NK-92 treated with Interleukin-12 subunit alpha and Interleukin-12 subunit beta, amount 100 ng/mL, for 24 hours (cell line): ENCODE data around the gene PYY.
"Not testable (repeated sequence)": the region's sequence is repeated elsewhere in the genome, so short reads cannot be mapped to it uniquely, and the experiment has no call there.

ENCODE experiments used
- DNase-seq: peaks from one replicate; lab custom pipeline; 2025; lab: John Stamatoyannopoulos, UW

The PYY gene

DNA sequence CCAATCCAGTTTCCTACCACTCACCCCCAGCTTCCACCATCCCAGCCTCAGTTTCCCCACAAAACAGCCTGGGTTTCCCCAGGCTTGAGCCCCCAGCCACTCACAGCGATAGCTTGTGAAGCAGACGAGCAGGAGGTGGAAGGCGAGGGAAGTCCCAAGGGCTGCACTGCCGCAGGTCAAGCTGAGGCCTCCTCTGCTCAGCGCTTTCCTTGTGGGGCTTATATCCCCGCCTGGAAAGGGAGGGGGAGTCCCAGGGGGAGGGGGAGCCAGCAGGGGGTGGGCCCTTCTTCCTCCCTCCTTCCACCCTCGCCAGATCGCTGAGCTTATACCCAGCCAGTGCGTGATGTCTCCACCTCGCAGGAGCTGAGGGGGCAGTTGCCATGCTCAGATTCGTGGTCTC, at the start of gene PYY:
PYY (minus strand) TSS at position 195 of the 400 bp plus-strand sequence. CDS start 457 bp downstream, outside the sequence.
- DNase-seq: no peak

DNA sequence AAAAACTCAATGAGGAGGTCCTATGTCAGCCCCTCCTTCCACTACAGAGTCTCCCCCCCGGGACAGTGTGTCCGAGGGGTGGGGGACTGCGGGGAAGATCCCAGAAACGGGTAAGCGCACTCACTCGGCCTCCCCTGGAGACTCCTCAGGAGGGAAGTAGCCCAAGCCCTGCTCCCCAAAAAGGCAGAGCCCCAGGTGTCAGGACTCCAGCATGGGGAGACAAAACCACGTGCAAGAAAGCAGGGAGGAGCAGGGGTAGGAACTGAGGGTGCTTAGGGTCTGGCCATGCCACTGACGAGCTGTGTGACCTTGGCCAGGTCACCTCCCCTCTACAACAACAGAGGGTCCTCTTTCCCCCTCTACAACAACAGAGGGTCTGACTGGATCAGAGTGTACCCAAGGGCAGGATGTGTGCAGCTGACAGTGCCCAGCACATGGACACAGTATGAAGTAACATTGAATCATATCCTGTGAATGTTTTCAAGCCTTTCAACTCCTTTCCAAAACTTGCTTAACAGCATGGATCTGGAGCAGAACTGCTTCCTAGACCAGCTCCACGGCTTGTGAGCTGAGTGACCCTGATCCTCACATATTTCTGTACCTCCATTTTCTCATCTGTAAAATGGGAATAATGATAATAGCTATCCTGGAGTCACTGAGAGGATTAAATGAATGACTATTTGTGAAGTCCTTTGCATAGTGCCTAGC, 48.6 kb upstream of the PYY start:
- DNase-seq: no peak

DNA sequence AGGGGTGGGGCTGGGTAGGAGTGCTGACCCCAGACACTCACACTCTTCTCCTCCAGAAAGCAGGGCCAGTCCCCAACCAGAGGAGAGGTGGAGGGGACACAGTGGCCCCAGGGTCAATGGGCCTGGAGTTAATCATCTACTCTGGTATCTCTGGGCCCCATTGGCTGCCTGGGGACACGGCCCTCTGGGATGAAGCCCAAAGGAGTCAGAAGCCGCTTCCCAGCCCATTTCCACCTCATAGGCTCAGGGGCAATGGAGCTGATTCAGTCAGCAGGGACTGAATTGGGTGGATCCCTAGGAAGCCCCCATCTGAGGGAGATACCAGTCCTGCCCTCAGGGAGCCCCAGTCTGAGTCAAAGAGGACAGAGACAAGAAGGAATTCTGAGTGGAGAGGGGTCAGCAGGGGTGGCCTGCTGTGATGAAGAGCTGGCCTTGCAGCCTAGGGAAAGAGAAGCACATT, 47.8 kb upstream of the PYY start:
- DNase-seq: no peak

DNA sequence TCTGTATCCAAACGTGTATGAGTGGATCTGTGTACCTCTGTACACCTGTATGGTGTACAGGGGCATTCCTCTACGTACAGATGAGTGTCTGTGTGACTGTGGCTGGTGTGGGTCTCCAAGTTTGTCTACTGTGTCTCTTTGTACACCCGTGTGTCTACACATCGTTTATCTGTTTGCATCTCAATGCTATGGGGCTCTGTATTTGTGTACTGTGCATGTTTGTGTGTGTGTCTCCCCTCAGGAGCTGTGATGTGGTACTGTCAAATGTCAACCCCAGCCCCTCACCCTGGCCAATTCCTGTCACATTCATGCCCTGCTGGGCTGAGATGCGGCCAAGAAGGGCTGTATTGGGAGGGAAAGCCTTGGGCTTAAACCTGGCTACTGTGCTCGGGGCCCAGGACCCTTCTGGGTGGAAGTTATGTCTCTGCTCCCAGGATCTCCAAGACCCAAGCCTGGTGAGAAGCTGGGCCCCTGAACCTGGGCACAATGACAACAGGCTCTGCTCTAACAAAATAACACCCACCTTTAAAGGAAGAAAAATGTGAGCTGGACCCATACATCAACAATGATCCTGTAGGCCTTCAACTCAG, 47.2 kb upstream of the PYY start:
- DNase-seq: no peak

DNA sequence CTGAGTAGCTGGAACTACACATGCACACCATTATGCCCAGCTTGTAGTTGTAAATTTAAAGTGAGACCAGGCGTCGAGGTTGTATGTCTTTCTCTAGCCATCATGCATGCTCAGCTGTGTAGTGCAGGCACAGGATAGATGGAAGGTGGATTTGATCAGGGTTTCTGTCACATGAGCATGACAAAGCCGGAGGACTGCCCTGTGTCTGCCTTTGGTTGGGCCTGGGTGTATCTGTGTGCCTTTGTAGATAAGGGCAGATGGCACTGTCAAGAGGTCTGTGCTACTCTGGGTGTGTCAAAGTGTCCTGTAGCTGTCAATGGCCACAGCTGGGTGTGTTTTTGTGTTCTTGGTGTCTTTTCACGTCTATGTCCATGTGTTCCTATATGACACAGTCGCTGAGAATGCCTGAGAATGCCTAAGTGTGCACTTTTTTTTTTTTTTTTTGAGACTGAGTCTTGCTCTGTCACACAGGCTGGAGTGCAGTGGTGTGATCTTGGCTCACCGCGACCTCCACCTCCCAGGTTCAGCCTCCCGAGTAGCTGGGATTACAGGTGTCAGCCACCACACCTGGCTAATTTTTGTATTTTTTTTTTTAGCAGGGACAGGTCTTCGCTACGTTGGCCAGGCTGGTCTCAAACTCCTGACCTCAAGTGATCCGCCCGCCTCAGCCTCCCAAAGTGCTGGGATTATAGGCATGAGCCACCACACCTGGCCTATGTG, 46.6 kb upstream of the PYY start:
- DNase-seq: no peak

DNA sequence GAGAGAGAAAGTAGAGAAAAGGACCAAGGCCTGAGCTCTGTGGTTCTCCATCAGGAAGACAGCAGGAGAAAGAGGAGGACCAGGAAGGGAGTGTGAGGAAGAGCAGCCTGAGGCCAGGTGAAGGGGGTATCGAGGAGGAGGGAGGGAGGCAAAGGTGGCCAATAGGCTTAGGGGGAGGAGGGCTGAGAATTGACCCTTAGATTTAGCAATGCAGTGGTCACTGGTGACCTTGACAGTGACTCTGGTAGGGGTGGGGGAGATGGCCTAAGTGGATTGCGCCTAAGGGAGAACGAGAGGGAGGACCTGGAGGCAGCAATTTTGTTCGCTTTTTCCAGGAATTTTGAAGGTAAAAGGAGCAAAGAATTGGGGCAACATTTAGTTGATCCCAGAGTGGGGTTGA, 45.3 kb upstream of the PYY start:
- DNase-seq: no peak

DNA sequence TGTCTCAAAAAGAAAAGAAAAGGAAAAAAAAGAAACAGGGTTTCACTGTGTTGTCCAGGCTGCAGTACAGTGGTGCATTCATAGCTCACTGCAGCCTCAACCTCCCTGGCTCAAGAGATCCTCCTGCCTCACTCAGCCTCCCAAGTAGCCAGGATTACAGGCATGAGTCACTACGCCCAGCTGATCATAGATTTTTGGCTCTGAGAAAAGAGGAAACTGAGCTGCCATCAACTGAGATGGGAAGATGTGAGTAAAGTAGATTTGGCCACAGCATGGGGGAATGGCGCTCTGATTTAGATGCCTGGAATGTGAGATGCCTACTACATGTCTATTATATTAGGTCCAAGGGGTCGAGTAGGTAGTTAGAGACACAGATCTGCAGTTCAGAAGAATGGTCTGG, 44.8 kb upstream of the PYY start:
- no peak for DNase-seq

DNA sequence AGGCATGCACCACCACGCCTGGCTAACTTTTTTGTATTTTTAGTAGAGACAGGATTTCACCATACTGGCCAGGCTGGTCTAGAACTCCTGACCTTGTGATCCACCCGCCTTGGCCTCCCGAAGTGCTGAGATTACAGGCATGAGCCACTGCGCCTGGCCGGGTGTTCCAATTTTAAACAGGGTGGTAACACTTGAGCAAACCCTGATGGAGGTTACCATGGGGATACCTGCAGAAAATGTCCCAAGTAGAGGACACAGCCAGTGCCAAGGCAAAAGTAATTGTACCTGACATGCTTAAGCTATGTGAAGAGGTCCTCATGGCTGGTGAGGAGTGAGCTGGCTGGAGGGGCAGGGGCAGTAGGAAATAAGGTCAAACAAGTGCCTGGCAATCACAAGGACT, 43.4 kb upstream of the PYY start:
- DNase-seq: not testable (repeated sequence)

DNA sequence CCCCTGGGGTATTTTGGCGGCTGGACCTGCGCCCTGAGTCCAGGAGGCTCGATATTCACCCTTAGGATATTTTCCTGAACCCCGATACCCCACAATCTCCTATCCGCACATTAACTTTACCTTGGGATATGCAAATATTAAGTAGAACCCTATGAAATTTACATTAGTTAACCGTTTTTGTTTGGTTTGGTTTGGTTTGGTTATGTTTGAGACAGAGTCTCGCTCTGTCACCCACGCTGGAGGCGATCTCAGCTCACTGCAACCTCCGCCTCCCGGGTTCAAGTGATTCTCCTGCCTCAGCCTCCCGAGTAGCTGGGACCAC, 41.4 kb upstream of the PYY start:
- no peak for DNase-seq

DNA sequence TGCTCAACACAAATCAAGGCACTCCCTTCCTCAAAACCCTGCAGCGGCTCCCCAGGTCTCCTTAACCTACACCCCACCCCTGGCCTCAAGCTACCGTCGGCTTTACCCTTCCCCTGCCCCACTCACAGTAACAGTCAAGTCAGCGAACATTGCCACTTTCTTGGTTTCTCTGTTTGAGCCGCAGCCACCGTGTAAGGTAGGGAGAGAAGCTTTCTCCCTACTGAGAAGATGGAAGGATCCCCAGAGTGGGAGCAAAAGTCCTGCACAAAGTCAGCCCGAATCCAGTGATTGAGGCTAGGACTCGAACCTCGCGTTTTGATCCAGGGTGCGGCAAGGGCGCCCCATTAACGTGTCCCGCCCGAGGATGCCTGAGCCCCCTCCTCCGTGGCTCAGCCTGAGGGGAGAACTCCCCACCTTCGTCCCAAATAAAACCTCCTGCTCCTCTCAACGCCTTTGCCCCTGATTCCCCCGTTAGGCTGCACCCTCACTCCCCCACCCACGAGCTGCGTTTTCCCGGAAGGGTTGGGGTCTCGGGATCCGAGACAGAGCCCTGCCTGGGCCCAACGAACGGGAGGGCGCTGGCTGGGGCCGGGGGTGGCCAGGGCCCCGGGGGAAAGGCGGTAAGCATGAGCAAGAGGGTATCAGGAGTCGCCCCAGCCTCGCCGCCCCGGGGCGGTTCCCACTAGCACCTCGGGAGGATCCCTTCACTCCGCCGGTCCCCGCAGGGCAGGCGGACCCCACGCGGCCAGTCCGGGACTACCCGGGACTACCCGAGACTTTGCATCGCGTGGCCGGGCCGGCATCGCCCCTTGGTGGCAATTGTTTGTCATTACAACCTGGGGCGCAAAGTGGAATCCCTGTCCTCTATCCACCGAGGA, 40.8 kb upstream of the PYY start:
- DNase-seq: no peak

DNA sequence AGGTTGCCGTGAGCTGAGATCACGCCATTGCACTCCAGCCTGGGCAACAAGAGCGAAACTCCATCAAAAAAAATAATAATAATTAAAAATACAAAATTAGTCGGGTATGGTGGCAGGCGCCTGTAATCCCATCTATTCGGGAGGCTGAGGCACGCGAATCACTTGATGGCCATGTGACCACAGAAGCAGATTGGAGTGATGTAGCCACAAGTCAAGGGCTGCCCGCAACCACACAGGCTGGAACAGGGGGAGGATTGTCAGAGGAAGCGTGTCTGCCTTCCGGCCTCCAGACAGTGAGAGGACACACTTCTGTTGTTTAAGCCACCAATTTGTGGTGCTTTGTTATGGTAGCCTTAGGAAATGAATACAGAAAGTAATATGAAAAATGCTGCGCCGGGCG, 38.9 kb upstream of the PYY start:
- DNase-seq: no peak

DNA sequence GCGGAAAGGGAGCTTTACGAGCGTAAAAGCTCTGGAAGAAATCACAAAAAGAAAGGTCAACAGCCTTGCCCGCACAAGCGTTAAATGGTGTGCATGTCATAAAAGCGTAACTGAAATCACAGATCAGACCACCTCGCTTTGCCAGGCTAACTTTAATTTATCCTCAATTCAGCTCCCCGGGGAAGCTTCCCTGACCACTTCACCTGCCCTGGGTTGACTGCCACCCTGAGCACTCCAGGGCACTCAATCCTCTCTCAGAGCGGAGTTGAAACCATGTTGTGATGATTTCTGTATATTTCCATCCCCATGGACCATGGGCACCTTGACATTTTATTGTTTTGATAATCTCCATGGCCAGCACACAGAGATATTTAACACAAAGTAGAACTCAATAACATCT, 34.6 kb upstream of the PYY start:
- no peak for DNase-seq

DNA sequence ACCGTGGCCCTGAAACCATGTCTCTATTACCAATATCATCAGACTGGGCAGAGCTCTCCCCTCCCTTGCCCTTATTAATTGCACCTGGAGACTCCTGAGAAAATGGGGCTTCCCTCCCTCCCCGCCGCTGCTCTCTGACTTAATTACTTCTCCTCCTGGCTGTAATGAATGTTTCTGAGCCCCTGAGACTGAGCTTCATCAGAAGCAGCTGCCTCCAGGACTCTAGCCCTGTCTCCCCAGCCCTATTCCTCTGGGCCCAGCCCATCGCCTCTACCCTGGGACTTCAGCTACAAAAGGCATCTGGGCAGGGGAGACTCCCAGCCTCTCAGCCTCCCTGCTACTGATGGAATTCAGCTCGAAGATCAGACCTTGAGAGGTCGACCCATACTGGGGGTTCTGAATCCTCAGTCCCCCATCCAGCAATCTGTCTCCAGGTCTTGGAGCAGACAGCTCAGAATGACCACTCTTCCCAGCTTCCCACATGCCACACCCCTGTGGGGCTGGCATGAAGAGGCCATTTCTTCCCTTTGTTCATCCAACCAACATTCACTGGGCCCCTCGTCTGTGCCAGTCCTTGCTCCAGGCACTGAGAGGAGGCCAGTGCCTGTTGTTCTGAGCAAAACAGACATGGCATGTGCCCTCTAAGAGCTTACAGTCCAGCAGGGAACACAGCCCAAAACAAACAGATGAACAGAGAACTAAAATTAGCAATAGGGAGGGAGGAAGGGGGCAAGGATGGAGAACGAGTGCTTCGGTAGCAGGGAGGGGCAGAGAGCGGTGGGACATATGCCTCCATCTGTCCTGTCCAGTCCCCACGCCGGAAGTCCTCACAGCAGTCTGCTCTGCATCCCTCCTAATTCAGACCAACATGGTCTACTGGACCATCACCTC, 33.6 kb upstream of the PYY start:
- DNase-seq: no peak

DNA sequence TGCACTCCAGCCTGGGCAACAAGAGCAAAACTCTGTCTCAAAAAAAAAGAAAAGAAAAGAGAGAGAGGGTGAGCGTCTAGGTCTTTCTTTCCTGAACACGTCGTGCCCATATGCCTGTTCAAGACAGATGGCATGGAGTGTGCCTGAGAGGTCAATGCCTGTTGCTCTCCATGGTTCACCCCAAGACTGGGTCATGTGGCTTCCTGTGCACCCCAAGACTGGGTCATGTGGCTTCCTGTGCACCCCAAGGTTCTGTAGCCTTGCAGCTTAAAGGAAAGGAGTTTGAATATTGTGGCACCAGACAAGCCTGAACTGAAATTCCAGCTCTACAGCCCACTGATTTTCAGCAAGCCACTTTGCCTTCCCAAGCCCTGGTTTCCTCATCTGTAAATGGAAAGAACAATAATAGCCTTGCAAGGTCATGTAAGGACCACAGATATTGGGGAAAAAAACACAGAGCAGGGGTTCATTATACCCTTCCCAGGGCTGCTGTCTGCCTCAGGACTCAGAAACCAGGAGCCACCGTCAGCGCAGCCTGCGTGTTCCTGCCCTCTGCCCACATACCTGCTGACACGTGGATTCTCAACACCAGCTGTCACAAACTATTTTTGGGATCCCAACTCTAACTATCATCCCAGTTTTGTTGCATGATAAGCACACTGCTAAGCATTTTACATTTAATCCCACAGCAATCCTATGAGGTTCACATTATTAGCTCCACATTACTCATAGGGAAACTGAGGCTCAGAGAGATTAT, 32.7 kb upstream of the PYY start:
- DNase-seq: no peak

DNA sequence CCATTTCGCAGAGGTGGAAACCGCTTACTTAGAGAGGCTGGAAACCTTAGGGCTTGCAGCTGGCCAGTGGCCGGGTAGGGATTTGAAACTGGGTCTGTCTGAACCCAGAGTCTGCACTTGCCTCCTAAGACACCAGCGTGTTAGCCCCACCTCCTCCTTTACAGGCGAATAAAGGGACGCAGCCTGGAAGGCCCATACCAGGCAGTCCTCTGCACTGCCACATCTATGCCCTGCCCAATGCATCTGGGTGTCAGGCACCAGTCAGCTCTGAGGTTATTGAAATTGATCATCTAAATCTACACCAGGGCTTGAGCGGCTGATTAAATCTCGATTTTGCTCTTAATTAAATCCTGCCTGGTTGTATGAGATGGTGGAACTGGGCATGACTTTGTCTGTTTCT, 30.8 kb upstream of the PYY start:
- DNase-seq: no peak

DNA sequence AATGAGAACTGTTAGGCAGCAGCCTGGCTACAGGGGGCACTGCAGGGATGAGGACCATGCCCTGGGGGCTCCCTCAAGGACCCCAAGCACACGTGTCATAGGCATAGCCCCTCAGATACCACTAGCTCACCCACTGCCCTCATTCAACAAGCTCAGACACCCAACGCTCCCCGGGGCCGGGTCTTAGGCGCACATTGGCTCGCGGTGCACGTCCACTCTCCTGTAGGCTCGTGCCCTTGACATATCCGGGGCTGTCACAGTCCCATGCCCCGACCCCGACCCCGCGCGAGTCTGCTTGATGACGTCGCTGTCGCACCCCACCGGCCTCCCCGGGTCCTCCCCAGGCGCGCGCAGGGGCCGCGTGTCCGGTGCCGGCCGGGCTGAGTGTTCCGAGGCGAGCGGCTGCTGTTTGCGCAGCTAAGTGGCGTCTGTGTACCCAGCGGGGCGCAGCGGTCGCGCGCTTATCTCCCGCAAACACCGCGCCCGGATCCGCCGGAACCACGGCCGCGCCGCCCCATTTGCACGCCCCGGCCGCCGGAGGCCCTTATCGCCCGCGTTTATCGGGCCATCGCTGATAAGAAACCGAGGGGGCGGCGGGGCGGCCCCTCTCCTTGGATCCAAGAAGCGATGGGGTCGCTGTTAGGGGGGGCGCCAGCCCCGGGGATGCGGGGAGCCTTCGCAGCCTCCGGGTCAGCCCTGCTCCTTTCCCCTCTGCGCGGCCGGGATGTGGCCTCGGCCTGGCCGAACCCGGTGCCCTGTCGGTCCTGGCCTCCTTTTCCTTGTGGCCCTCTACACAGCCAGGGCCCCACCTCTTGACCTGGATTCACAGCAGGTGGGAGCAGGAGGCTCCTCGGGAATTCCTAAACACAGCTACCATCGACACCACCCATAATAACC, 30.0 kb upstream of the PYY start:
- no peak for DNase-seq

DNA sequence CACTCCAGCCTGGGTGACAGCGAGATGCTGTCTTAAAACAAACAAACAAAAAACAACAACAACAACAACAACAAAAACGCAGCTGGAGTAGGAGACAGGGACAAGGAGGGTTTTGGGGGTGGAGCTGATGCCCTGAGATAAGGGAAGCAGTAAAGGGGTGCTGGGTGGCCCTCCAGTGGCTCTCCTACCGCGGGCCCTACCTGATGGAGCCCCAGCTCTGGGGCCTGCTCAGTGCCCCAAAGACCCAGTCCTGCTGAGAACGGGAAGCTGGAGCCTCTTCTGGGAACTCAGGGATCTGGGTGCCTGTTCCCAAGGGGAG, 29.4 kb upstream of the PYY start:
- DNase-seq: no peak

DNA sequence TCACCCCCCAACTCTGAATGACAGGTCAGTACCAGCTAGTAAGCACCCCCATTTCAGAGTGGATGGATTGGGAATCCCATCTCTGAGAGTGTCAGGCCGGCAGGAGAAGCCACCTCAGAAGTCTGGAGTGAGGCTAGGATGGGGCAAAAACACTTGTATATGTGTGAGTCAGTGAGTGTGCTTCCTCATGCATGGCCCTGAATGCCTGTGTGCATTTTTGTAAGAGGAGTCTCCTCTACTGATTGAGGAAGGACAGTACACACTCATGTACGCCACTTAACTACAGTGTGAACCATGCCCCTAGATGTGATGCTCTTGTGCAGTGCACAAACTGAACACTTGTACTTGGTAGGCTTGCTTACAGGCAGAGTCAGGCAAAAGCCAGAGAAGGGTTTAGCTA, 28.4 kb upstream of the PYY start:
- no peak for DNase-seq

DNA sequence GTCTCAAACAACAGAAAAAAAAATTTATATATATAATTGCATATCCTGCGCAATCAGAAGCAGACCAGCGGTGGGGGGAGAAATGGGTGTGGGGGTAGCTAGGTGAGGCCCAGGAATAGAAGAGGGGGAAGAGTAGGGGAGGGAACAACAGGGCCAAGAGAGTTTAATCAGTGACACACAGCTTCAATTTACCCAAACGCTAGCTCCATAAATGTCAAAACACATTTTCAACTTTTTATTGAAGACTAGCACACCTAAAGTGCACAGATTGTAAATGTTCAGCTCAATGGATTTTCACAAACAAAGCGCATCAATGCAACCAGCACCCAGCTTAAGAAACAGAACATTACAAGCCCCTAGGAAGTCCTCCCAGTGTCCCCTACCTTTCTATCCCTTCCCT, 25.9 kb upstream of the PYY start:
- no peak for DNase-seq

DNA sequence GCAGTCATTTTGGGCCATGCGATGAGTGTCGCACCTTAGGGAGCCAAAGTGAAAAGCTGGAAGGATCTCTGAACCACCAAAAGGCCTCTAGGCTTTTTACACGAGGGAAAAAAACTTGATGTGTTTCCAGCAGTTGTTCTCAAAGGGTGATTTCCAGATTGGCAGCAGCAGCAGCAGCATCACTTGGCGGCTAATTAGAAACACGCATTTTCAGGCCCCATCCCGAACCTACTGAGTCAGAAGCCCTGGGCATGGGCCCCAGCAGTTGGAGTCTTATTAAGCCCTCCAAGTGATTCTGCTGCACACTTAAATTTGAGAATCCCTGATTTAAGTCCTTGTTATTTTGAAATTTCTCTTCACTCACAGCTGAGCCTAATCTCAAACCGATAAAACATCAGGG, 25.3 kb upstream of the PYY start:
- no peak for DNase-seq
